Uterus (tissue), 4 donors: ENCODE results near the gene KATNA1. TPM values are rescaled to one million over a fixed set of nuclear protein-coding genes. Genes with fewer than 3 reads are reported as not detected.
"Not testable (repeated sequence)": the region's sequence is repeated elsewhere in the genome, so short reads cannot be mapped to it uniquely, and the experiment has no call there.

Source experiments
- DNase-seq, 2 donors: peaks; one replicate each; pipeline ENCODE4 v3.0.0-alpha.2; 2019 to 2020
- H3K27ac ChIP-seq, 2 donors: fragments of 200-600 bp; sonication (generic); 1 replicate in 1 of 2; 2 replicates in 1 of 2; pipeline ENCODE4 v1.5.1; 2016 to 2018
- H3K27me3 ChIP-seq, 2 donors: fragments of 200-600 bp; sonication (generic); one replicate each; pipeline ENCODE4 v1.5.1; 2018 to 2019; ENCODE audit warnings: control low read depth in 1 of 2
- H3K36me3 ChIP-seq, 2 donors: fragments of 200-600 bp; sonication (generic); one replicate each; pipeline ENCODE4 v1.5.1; 2019; ENCODE audit warnings: control low read depth in 1 of 2
- H3K4me1 ChIP-seq, 2 donors: fragments of 200-600 bp; sonication (generic); one replicate each; pipeline ENCODE4 v1.5.1; 2018 to 2019; ENCODE audit warnings: control low read depth in 1 of 2
- H3K4me3 ChIP-seq, 2 donors: fragments of 200-600 bp; sonication (generic); 1 replicate in 1 of 2; 2 replicates in 1 of 2; pipeline ENCODE4 v1.5.1; 2018 to 2019; ENCODE audit warnings: mild to moderate bottlenecking in 1 of 2
- H3K9me3 ChIP-seq, 2 donors: fragments of 200-600 bp; sonication (generic); one replicate each; pipeline ENCODE4 v1.5.1; 2019; ENCODE audit warnings: control low read depth in 1 of 2
- CTCF ChIP-seq, 4 experiments: fragments of 200-600 bp in 2 of 4; fragments of 450-650 bp in 2 of 4; sonication (generic) in 2 of 4; IDR thresholded peaks; one replicate each; pipeline ENCODE4 v1.5.1; 2016 to 2019; ENCODE audit warnings: antibody characterized with exemption in 4 of 4, mild to moderate bottlenecking in 2 of 4, moderate library complexity in 1 of 4
- POLR2A ChIP-seq, 2 donors: fragments of 450-650 bp; IDR thresholded peaks; one replicate each; pipeline ENCODE4 v1.6.1; 2016; ENCODE audit warnings: antibody characterized with exemption in 2 of 2, mild to moderate bottlenecking in 1 of 2, moderate library complexity in 1 of 2
- intact Hi-C: fragments of 100-400 bp; cut with DNase I; formaldehyde crosslinking; loops from one replicate; pipeline ENCODE4 v1.15.1; 2023; ENCODE audit warnings: low total_unique reads
- total RNA-seq, 4 donors: library from RNA; depleted of rRNA in 3 of 4; stranded (reverse); fragments of >200 nt in 3 of 4; gene quantifications; one replicate each; pipeline versions ENCODE4 v1.1.0 to v1.2.4, GENCODE V29; 2014 to 2023
- donor health status: DM: yes; HTN: yes; CAD: no.

Gene KATNA1
- total RNA-seq, 4 donors from 2014 or later, result 15.6 to 80.2 (median 32.3) TPM

GRCh38 chr6:149686230-149686629 is 37.7 kb upstream of the KATNA1 start:
- Histone ChIP-seq H3K27ac (no peak overlapping the region), H3K9me3 (no peaks in the 10 kb centered on the region), H3K4me3 (no peak overlapping the region), H3K4me1 (no peaks in the 10 kb centered on the region), H3K27me3 (no peaks in the 10 kb centered on the region), H3K36me3 (no peaks in the 10 kb centered on the region)
- no peak for DNase-seq
- no peak for TF ChIP-seq POLR2A (IDR thresholded peaks at IDR 0.05)
- TF ChIP-seq CTCF (IDR thresholded peaks at IDR 0.05), result no peak
- intact Hi-C loops, result no loop called here

GRCh38 chr6:149683256-149683859 is 34.8 kb upstream of the KATNA1 start:
- H3K9me3 ChIP-seq, result no peaks in the 10 kb centered on the region
- DNase-seq, result no peak
- H3K4me1 ChIP-seq, result no peaks in the 10 kb centered on the region
- no peak overlapping the region for H3K4me3 ChIP-seq
- no peaks in the 10 kb centered on the region for H3K36me3 ChIP-seq
- TF ChIP-seq CTCF (IDR thresholded peaks at IDR 0.05), result no peak
- TF ChIP-seq POLR2A (IDR thresholded peaks at IDR 0.05), result no peak
- no peak overlapping the region for H3K27ac ChIP-seq
- no peaks in the 10 kb centered on the region for H3K27me3 ChIP-seq
- intact Hi-C loops, result no loop called here

- H3K36me3 ChIP-seq, DNase-seq, H3K27me3 ChIP-seq, H3K4me1 ChIP-seq, intact Hi-C loops, H3K9me3 ChIP-seq, H3K4me3 ChIP-seq, H3K27ac ChIP-seq: not testable (repeated sequence)
Observed at GRCh38 chr6:149681845-149682244, 33.3 kb upstream of the KATNA1 start.

- Histone ChIP-seq H3K9me3 (no peaks in the 10 kb centered on the region), H3K36me3 (no peaks in the 10 kb centered on the region), H3K4me3 (no peak overlapping the region), H3K27me3 (no peaks in the 10 kb centered on the region), H3K4me1 (no peaks in the 10 kb centered on the region), H3K27ac (no peak overlapping the region)
- intact Hi-C loops, result no loop called here
- no peak for DNase-seq
- no peak for TF ChIP-seq CTCF (IDR thresholded peaks at IDR 0.05)
- no peak for TF ChIP-seq POLR2A (IDR thresholded peaks at IDR 0.05)
Observed at GRCh38 chr6:149681209-149681608, 32.7 kb upstream of the KATNA1 start.

GRCh38 chr6:149680503-149680902 is 32.0 kb upstream of the KATNA1 start:
- no peak for DNase-seq
- TF ChIP-seq POLR2A (IDR thresholded peaks at IDR 0.05), result no peak
- no peak for TF ChIP-seq CTCF (IDR thresholded peaks at IDR 0.05)
- no peak overlapping the region for H3K4me3 ChIP-seq
- H3K4me1 ChIP-seq, result no peaks in the 10 kb centered on the region
- H3K27ac ChIP-seq, result peak overlapping the region in 1 of 2 donors; percentile 11
- H3K9me3 ChIP-seq, result no peaks in the 10 kb centered on the region
- H3K27me3 ChIP-seq, result no peaks in the 10 kb centered on the region
- intact Hi-C loops, result no loop called here
- H3K36me3 ChIP-seq, result no peaks in the 10 kb centered on the region

- H3K4me1 ChIP-seq, H3K9me3 ChIP-seq, H3K4me3 ChIP-seq, H3K27ac ChIP-seq, H3K36me3 ChIP-seq, intact Hi-C loops, H3K27me3 ChIP-seq, DNase-seq: not testable (repeated sequence)
Observed at GRCh38 chr6:149672265-149672664, 23.8 kb upstream of the KATNA1 start.
